ENCODE data around the gene ESAM.
A peak's percentile ranks its signal among the peaks of the same experiment; 100 is the strongest.

The ESAM gene, protein sequence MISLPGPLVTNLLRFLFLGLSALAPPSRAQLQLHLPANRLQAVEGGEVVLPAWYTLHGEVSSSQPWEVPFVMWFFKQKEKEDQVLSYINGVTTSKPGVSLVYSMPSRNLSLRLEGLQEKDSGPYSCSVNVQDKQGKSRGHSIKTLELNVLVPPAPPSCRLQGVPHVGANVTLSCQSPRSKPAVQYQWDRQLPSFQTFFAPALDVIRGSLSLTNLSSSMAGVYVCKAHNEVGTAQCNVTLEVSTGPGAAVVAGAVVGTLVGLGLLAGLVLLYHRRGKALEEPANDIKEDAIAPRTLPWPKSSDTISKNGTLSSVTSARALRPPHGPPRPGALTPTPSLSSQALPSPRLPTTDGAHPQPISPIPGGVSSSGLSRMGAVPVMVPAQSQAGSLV

DNA sequence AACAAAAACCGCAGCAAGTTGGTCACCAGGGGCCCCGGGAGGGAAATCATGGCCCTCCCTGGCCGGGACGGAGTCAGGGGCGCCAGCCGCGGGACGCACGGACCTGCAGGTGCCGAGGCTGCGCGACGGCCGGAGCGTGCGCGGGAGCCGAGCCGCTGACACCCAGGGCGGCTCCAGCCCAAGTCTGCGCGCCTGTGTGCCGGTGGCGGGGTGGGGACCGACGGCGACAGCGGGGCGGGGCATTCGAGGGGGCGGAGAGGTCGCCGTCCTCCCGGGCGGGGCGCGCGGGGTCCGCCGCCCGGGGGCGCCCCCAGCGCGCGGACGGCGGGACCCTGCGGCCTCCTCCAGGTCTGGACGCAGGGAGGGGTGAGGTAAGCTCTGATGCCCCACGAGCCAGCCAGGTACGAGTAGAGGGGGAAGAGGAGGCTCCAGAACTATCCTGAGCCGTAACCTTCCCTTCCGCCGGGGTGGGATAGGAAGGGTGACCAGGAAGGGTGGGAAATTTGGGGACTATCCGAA is at the start of gene ESAM:
Gene ESAM (minus strand): TSS at position 186 of the 519 bp plus-strand sequence. CDS start 136 bp downstream, at position 50.
- peak; percentile 50 for DNase-seq

DNA sequence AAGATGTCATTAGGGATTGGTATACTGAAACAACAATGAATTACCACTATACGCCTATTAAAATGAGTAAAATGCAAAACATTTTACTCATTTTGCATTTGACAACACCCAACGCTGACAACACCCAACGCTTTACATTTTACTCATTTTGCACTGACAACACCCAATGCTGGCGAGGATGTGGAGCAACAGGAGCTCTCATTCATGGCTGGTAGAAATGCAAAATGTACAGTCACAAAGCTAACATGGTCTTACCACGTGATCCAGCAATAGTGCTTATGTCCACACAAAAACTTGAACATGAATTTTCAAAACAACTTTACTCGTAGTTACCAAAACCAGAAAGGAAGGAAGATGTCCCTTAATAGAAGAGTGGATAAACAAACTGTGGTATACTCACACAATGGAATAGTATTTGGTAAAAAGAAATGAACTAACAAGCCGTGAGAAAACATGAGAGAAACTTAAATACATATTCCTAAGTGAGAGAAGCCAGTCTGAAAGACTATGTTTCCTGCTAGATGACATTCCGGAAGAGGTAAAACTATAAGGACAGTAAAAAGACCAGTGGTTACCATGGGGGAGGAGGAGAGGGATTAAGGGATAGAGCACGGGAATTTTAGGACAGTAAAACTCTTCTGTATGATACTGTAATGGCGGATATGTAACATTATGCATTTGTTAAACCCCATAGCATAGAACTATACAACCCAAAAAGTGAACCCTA is 49.5 kb upstream of the ESAM start:
- DNase-seq: no peak

DNA sequence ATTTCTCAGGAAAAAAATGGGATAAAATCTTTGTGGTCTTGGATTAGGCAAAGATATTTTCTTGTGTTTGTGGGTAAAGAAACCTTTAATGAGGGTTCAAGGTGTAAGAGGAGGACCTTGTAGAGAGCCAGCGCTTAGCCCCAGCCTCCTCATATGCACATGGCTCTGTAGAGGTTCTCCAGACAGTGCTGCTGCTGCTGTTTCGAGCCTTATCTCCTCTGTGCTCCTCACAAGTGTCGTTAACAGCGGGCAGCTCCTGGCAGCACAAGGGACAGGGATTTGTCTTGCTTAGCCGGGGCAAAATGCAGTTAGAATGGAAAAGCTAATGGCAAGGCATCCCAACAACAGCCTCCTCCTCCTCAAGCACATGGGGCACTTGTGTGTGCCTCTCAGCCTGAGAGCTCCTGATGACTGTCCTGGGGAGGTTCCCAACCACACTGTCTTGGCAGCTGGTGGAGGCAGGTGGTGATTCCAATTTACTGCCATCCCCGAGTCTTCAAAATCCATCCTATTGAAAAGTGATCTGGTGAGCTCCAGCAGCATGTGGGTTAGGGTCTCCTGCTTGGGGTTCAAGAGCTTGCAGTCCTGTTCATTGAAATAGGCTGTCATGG is 45.7 kb upstream of the ESAM start:
- DNase-seq: no peak

DNA sequence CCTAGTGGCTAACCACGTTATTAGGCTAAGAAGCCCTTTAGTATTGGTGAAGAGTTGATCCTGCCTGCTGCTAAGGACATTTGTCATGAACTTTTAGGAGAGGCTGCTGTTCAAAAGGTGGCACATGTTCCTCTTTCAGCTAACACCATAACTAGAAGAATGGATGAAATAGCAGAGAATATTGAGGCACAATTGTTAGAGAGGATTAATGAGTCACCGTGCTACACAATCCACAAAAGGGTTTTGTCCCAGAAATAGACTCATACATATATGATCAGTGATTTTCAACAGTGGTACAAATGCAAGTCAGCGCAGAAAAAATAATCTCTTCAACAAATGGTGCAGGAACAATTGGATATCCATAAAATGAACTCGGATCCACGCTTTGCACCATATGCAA is 45.1 kb upstream of the ESAM start:
- DNase-seq: no peak

DNA sequence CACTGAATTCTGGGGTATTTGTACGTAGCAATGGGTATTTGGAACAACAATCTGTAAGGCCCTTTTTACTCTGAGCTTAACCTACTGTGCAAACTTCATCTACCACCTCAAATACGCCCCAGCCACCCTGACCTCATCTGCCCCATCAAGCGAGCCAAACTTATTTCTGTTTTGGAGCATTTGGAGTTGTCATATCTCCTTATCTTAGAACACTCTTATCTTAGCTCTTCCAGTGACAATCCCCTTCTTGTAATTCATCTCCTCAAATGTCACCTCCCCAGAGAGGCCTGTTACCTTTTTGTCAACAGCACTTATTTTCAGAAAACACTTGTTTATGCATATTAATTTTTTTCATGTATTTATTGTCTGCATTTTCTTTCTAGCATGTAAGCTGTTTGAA is 42.8 kb upstream of the ESAM start:
- no peak for DNase-seq

DNA sequence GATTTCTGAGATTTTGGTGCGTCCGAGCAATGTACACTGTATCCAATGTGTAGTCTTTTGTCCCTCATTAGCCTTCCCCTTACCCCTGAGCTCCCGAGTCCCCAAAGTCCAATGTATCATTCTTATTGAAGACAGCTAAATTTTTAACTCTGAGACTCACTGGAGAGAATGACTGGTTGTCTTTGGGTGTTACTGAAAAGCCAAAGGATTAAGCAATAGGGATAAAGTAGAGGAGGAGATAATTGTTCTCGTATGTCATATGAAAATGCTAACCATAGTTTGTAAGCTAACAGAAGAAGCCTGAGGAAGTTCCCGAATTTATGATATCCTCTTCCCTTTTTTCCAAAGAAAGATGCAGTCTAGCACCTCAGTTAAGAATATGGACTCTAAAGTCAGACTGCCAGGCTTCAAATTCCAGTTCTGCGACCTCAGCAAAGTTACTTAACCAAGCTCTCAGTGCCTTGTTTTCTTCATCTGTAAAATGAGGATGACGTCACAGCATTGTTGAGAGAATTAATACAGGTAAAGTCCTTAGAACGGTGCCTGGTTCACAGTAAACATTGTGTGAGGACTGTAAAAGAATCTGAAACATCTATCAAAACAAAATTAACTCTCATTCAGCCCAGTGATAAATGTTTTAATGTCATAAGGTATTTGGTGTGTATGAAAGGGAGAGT is 39.7 kb upstream of the ESAM start:
- DNase-seq: no peak

DNA sequence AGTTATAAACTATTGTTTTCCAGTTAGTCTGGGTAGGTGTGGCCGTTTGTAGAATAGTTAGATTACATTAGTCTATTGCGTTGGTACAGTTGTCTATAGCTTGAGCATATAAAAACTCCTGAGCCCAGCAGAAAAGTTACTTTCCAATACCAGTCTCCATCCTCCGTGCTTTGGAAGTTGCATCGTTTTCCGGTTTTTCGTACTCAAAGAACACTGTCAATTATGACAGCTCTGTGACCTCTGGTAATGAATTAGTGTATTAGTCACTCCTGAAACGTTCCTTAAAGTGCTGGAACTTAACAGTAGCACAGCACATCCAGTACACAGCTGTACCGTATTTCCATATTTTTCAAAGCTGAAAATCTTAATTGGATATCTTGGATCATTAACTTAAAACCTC is 38.9 kb upstream of the ESAM start:
- no peak for DNase-seq

DNA sequence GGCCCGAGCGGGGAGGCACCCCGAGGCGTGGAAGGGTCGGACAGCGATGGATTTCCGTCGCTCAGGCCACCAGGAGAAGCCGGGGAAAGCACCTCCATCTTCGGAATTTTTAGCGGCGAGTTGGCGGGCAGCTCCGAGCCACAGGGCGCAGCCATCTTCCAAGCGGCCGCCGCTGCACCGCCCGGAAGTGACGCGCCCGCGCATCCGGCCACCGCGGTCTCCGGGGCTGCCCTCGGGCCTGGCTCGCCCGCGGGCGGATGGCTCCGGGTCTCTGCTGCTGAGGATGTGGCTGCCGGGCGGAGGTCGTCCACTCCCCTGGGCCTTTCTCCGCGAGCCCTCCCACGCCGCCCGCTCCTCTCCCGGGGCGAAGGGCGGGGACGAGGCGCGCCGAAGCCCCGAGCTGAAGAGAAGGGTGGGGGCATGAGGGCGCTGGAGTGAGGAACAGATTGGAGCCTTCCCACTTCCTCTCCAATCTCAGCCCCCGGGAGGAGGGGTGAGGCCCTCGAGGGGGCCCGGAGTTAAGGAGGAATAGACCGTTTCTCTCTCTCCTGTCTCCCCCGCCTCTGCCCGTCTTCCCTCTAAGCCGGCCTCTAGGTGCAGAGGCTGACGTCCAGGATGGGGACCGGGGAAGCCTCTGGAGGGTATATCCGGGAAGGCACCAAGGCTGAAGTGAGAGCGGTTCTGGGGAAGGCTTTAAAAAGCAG is 38.3 kb upstream of the ESAM start, which contains the start of gene MSANTD2:
Gene MSANTD2 (minus strand): TSS at position 181 of the 704 bp plus-strand sequence. CDS start 26 bp downstream, at position 155.
- peak; percentile 85 for DNase-seq

DNA sequence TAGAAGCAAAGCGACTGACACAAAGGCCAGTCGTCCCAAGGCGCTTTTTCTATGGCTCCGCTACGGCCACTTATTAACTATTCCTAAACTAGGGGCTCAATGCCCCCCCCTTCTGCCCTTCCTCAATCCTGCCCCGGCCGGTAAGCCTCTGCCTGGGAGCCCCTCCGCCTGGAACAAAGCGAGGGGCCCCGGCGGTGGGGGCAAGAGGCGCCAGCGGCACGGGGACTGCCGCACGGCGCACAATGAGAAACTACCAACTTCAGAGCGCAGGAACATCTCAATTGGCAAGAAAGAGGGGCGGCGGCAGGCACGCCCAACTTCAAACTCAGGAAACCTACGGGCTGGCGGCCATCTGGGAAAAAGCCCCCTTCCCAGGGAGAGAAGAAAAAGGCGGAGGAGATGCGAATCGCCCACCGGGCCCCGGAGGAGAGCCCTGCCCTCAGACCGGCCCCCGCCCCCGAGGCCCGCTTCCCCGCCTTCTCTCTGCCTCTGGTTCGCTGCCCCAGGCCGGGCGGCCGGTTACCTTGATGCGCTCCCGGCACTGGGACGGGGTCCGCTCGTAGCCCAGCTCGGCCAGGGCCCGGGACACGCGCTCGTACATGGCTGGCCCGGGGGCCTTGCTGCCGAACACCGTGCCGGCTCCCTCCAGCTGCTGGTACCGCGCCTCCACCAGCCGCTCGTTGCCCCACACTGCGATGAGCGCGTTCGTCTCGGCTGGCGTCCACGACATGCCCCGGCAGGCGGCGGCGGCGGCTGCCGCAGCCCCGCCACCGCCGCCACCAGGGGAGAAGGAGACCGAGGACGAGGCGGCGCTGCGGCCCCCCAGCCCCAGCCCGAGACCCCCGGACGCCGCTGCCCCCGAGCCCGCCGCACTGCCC is 37.5 kb upstream of the ESAM start:
- DNase-seq: peak; percentile 41

DNA sequence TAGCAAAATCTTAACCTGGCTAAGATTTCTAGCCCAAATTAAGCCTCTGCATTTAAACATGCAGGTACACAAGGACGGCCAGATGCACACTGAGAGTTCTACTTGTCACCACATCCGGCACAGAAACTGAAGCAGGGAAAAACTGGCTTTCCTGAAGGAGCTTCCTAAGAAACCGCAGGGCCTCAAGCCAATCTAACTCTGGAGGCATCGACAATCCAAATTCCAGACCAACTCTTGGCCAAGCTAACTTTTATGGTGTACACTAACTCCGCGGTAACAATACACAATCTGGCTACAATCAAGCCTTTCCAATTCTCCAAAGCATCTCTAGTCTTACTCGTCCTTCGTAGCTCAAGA is 36.9 kb upstream of the ESAM start:
- no peak for DNase-seq

DNA sequence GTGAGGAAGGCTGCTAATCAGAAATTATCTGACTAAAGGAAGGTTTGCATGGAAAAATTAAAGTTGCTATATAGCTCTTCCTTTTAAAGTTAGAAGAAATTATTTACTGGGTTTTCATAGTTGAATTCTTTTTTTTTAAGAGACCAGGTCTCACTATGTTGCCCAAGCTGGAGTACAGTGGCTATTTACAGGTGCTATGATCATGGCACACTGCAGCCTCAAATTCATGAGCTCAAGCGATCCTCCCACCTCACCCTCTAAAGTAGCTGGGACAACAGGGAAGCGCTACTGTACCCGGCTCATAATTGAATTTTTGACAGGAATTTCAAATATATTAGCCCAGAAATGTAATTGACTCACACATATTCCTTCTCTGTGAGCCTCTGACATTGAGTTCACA is 34.2 kb upstream of the ESAM start:
- DNase-seq: no peak

DNA sequence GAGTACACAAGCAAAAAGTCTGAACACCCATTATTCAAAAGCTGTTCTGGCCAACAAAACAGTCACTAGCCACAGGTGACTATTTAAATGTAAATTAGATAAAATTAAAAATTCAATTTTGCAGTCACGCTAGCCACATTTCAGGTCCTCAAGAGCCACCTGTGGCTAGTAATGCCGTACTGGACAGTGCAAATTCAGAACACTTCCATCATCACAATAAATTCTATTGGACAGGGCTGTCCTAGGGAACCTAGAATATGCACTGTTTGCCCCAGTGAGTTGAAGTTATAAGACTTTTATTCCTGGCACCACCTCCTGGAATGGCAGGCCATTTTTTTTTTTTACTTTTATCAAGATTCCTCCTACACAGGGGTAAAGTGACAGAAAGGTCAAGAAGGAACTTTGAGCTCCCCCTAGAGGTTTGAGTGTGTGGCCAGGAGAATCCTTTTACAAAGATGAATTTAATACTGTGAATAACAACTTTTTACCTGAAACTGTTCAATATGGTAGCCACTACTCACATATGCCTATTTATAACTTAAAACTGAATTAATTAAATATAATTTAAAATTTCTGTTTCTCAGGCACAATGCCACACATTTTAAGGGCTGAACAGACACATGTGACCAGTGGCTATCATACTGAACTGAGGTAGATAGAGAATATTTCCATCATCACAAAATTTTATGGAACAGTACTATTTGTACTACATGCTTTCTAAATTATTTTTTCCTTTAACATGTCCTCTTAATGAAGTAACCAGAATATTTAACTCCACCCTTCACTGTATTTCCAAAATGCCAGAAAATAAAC is 31.6 kb upstream of the ESAM start:
- DNase-seq: peak; percentile 52

DNA sequence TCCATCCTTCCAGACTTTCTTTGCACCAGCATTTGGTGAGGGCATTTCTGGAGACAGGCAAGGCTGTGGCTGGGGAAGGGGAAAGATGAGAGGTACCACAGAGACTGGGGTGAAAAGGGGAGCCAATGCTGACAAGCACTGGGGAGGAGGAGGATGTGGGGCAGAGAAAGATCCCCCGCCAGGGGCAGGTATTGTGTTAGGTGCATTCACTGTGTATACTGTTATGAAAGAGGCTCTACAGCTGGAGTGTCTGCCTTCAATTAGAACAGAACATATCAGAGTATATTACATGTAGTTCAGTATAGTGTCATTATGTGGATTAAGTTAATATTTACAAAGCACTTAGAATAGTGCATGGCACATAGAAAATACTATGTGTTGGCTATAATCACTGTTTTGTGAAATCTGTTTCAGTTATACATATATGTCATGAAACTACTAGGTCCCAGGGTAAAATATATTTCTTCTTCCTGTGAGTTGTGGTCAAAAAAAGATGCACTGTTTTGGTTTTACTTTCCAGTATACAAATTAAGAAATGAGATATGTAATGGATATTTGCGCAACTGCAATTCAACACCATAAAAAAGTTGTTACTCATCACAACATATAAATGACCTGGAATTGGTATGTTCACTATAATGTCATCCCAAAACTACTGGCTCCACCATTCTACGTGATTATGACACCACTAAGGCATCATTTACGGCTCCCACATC is 29.7 kb upstream of the ESAM start:
- no peak for DNase-seq

DNA sequence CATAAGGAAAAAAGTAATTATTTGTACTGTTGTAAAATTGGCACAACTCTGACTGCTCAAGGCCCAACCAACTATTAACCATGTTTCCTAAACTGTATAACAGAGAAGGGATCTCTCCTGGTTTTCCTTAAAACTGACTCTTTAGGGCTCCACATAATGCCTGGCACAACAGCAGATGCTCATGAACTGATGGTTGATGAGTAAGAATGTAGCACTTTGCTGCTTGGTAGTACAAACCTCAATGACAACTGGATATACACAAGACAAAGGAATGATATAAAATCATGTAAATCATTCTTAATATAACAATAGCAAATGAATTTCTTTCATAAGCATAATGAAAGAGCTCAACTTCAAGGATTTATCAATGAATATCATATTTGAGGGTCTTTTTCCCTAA is 26.4 kb upstream of the ESAM start:
- DNase-seq: no peak

DNA sequence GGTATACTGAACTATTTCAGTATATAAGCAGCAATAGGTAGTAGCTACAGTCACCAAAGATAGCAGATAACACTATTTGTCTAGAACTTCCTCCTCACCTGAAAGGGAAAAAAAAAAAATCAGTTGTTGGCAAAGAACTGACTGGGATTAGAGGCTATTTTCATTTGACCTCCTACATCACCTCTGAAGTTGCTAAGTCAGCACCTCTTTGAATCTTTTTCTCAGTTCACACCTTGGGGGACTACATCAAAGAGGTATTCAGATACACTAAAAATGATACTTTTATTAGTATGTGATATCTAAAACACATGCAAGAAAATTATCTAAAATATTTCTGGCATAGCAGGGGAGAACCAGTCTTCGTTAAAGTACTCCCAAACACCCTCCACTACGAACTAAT is 22.0 kb upstream of the ESAM start:
- DNase-seq: no peak

DNA sequence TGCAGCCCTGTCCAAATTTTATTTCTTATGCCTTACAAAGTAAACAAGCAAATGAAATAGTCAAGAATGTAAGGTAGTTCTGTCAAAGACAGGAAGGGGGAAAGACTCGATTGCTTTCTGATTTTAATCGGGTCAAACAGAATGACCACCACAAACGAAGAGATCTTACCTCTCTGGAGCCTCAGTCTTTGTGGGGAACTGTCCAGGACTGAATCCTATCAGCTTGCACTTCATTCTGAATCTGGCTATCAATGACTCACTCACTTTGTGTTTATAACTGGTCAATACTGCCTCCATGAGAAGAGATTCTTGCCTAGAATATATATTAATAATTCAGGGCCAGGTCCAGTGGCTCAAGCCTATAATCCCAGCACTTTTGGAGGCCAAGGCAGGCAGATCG is 20.9 kb upstream of the ESAM start:
- DNase-seq: no peak

DNA sequence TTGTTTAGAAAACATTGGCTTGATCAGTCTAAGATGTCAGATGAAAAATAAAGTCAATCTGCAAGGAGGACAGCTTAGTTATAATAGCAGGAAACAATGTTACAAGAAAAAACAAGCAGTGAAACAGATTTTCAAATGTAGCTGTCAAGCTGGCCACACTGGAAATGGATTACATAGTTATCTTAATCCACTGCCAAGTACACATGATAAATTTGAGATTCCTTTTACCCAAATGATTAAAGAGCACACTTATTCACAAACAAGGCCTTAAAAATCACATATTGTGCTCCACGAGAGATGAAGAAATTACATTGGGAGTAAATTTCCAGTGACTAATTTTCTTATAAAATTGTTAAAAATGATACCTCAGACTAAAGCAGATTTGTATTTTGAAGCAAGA is 17.5 kb upstream of the ESAM start:
- no peak for DNase-seq

DNA sequence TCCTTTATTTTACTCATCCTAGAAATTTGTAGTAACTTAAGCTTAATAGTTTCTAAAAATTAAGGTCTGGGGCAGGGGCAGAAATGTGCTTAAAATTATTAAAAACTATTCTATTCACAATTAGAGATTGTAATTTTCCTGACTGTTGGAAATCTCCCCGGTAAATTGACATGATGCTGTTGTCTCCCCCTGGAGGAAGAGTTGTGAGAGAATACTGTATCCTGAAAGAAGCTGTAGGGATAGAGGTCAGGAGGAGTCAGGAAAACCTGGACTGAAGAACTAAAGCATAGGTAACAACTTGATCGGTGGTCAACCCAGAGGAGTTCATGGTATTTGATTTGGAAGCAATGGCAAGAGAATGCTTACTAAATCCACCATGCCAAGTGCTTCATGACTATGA is 16.2 kb upstream of the ESAM start:
- DNase-seq: no peak

DNA sequence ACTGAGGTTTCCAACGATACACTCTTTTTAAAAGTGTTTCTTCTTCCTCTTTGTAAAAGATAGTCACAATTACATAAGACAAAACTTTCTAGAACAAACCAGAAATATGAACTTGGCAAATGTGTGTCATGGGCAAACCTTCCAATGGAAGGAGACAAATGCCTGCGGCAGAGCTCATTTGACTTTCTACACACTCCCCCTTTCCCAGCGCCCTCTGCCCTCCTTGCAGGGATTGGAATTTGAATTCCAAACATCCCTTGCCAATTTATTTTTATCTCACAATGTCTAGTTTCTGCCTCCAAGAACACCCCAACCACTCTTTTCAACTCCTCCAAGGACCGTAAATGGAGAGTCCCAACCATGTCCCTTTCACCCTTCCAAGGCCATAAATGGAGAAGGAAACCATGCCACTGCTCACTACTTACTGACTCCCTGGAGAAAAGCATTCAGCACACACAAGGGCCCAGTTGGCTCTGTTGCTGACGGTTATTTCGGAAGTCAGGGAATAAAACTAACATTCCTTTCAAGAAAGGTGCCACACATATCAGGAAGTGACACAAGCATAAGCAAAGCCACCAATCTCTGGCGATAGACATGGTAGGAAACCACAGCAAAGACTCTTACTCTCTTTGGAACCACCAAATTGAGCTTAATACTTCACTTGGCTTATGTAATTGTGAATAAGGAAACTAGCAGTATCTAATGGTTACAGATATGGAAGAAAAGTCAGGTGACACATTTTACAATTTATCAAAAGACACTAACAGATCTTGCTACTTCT is 15.0 kb upstream of the ESAM start:
- no peak for DNase-seq
